ENCODE measurements around the gene SERPINH1. TPM values are rescaled to one million over a fixed set of nuclear protein-coding genes. Genes with fewer than 3 reads are reported as not detected.
A peak's percentile ranks its signal among the peaks of the same experiment; 100 is the strongest.

The SERPINH1 gene
- total RNA-seq, 1 experiment from 2014 or later = 89.8 TPM

GRCh38 chr11:75554258-75555022 is 7.6 kb upstream of the SERPINH1 start:
- Histone ChIP-seq H3K4me3 (ENCODE audit: low read depth in 2 of 2, low read length in 2 of 2) (no peak overlapping the region), H3K27ac (ENCODE audit: low read length) (no peak overlapping the region; the same call in 1 of the 2 replicates), H3K9me3 (ENCODE audit: control insufficient read depth, insufficient read depth, low read depth, low read length) (no peaks in the 10 kb centered on the region), H3K36me3 (ENCODE audit: control insufficient read depth, insufficient read depth, low read length) (no peaks in the 10 kb centered on the region), H3K4me1 (ENCODE audit: control insufficient read depth, insufficient read depth, low read length) (peaks cover 14% of the 10 kb centered on the region; the same call in 1 of the 2 replicates), H3K27me3 (ENCODE audit: control insufficient read depth, insufficient read depth, low read length) (no peaks in the 10 kb centered on the region)
- CTCF ChIA-PET = interaction anchor here (0.6 kb wide), 2 partner anchors 22 to 136 kb away, joined by 3 read pairs; no protein-coding TSS in a partner anchor
- peak; percentile 36; the same call in 1 of the 2 replicates for ATAC-seq
- no TSS peak for BruUV-seq (replicated peaks)
- TF ChIP-seq POLR2AphosphoS5 (IDR thresholded peaks at IDR 0.05; ENCODE audit: low read depth, low read length) (no peak), REST (IDR thresholded peaks at IDR 0.05; ENCODE audit: insufficient read depth in 1 of 2, low read depth in 2 of 2, low read length in 1 of 2) (no peak), TCF7L2 (IDR thresholded peaks at IDR 0.05; ENCODE audit: low read depth, low read length) (no peak), CTCF (IDR thresholded peaks at IDR 0.05) (no peak), SIN3A (IDR thresholded peaks at IDR 0.05; ENCODE audit: borderline replicate concordance, insufficient read depth, low read depth, low read length) (no peak)
- in situ Hi-C loops (cut with HindIII; ENCODE audit: low pct_unique_long_range_greater_than_20kb, low sequenced_read_pairs) (no loop called here), intact Hi-C loops (cut with micrococcal nuclease; ENCODE audit: unreplicated experiment) (no loop called here)
- DNase-seq (ENCODE audit: low read depth, low spot score) = no peak
- POLR2A ChIA-PET = interaction anchor here (0.5 to 1.7 kb wide), 2 partner anchors 8 to 223 kb away, joined by 6 to 15 read pairs; no protein-coding TSS in a partner anchor

- in situ Hi-C loops (cut with HindIII; ENCODE audit: low pct_unique_long_range_greater_than_20kb, low sequenced_read_pairs) = no loop called here
- no TSS peak for BruUV-seq (replicated peaks)
- POLR2A ChIA-PET = no interaction called here
Measured at GRCh38 chr11:75555079-75555811, 6.8 kb upstream of the SERPINH1 start.

More at GRCh38 chr11:75555079-75555811, 6.8 kb upstream of the SERPINH1 start:
- no peak for DNase-seq (ENCODE audit: low read depth, low spot score)
- ATAC-seq = no peak
- Histone ChIP-seq H3K36me3 (ENCODE audit: control insufficient read depth, insufficient read depth, low read length) (no peaks in the 10 kb centered on the region), H3K27ac (ENCODE audit: low read length) (no peak overlapping the region), H3K4me1 (ENCODE audit: control insufficient read depth, insufficient read depth, low read length) (peaks cover 17% of the 10 kb centered on the region; the same call in 1 of the 2 replicates), H3K4me3 (ENCODE audit: low read depth in 2 of 2, low read length in 2 of 2) (no peak overlapping the region), H3K27me3 (ENCODE audit: control insufficient read depth, insufficient read depth, low read length) (no peaks in the 10 kb centered on the region), H3K9me3 (ENCODE audit: control insufficient read depth, insufficient read depth, low read depth, low read length) (no peaks in the 10 kb centered on the region)
- CTCF ChIA-PET = no interaction called here
- TF ChIP-seq POLR2AphosphoS5 (IDR thresholded peaks at IDR 0.05; ENCODE audit: low read depth, low read length) (no peak), REST (IDR thresholded peaks at IDR 0.05; ENCODE audit: insufficient read depth in 1 of 2, low read depth in 2 of 2, low read length in 1 of 2) (no peak), CTCF (IDR thresholded peaks at IDR 0.05) (no peak), SIN3A (IDR thresholded peaks at IDR 0.05; ENCODE audit: borderline replicate concordance, insufficient read depth, low read depth, low read length) (no peak), TCF7L2 (IDR thresholded peaks at IDR 0.05; ENCODE audit: low read depth, low read length) (no peak)
- intact Hi-C loops (cut with micrococcal nuclease; ENCODE audit: unreplicated experiment) = no loop called here
